ENCODE data around the gene CATSPERE. TPM values are rescaled to one million over a fixed set of nuclear protein-coding genes. Genes with fewer than 3 reads are reported as not detected.

CATSPERE gene
- total RNA-seq, 1 donor from 2014 or later = 0.86 TPM

GRCh38 chr1:244435562-244436205 is 25.4 kb upstream of the CATSPERE start:
- Histone ChIP-seq H3K4me2 (no peak overlapping the region), H3K4me3 (no peak overlapping the region)

GRCh38 chr1:244436336-244437085 is 24.6 kb upstream of the CATSPERE start:
- Histone ChIP-seq H3F3A (ENCODE audit: low read depth) (peaks cover 10% of the 10 kb centered on the region), H3K4me3 (no peak overlapping the region), H3K4me2 (no peak overlapping the region), H4K20me1 (ENCODE audit: low read depth) (peaks cover 6% of the 10 kb centered on the region), H3K9me3 (ENCODE audit: low read depth) (no peaks in the 10 kb centered on the region), H3K9ac (no peak overlapping the region), H3K79me2 (ENCODE audit: low read depth) (peaks cover 39% of the 10 kb centered on the region), H3K4me1 (peaks cover 11% of the 10 kb centered on the region), H3K27ac (no peak overlapping the region), H2AFZ (replicated peaks) (no peak overlapping the region), H3K36me3 (peaks cover 7% of the 10 kb centered on the region), H3K27me3 (no peaks in the 10 kb centered on the region)
- Mint-ChIP-seq H3K27me3 (ENCODE audit: insufficient read depth, low read depth) (no peaks in the 10 kb centered on the region), H3K4me3 (no peak overlapping the region), H3K9me3 (no peaks in the 10 kb centered on the region), H3K36me3 (peaks cover 14% of the 10 kb centered on the region), H3K27ac (no peak overlapping the region), H3K4me1 (no peaks in the 10 kb centered on the region)
- no peak for DNase-seq (ENCODE audit: low spot score)
- TF ChIP-seq CTCF (IDR thresholded peaks at IDR 0.05) (no peak), EZH2phosphoT487 (IDR thresholded peaks at IDR 0.05) (no peak), EZH2 (IDR thresholded peaks at IDR 0.05) (no peak)

More at GRCh38 chr1:244435562-244436205, 25.4 kb upstream of the CATSPERE start:
- Histone ChIP-seq H3K36me3 (peaks cover 7% of the 10 kb centered on the region), H4K20me1 (ENCODE audit: low read depth) (peaks cover 6% of the 10 kb centered on the region), H3K27me3 (no peaks in the 10 kb centered on the region), H3F3A (ENCODE audit: low read depth) (peaks cover 10% of the 10 kb centered on the region), H3K79me2 (ENCODE audit: low read depth) (peaks cover 31% of the 10 kb centered on the region), H3K4me1 (peaks cover 11% of the 10 kb centered on the region), H3K9ac (no peak overlapping the region), H2AFZ (replicated peaks) (no peak overlapping the region), H3K9me3 (ENCODE audit: low read depth) (no peaks in the 10 kb centered on the region), H3K27ac (no peak overlapping the region)
- TF ChIP-seq EZH2phosphoT487 (IDR thresholded peaks at IDR 0.05) (no peak), EZH2 (IDR thresholded peaks at IDR 0.05) (no peak), CTCF (IDR thresholded peaks at IDR 0.05) (no peak)
- H3K4me1 Mint-ChIP-seq = no peaks in the 10 kb centered on the region
- no peaks in the 10 kb centered on the region for H3K9me3 Mint-ChIP-seq
- no peak for DNase-seq (ENCODE audit: low spot score)
- H3K27me3 Mint-ChIP-seq (ENCODE audit: insufficient read depth, low read depth) = no peaks in the 10 kb centered on the region
- no peak overlapping the region for H3K27ac Mint-ChIP-seq
- H3K4me3 Mint-ChIP-seq = no peak overlapping the region
- H3K36me3 Mint-ChIP-seq = peaks cover 14% of the 10 kb centered on the region

GRCh38 chr1:244437086-244437468 is 24.0 kb upstream of the CATSPERE start:
- Mint-ChIP-seq H3K36me3 (peaks cover 14% of the 10 kb centered on the region), H3K9me3 (no peaks in the 10 kb centered on the region), H3K4me1 (no peaks in the 10 kb centered on the region), H3K27me3 (ENCODE audit: insufficient read depth, low read depth) (no peaks in the 10 kb centered on the region), H3K4me3 (no peak overlapping the region), H3K27ac (no peak overlapping the region)
- Histone ChIP-seq H4K20me1 (ENCODE audit: low read depth) (peaks cover 6% of the 10 kb centered on the region), H3K79me2 (ENCODE audit: low read depth) (peaks cover 45% of the 10 kb centered on the region), H3F3A (ENCODE audit: low read depth) (peaks cover 6% of the 10 kb centered on the region), H3K4me1 (peaks cover 11% of the 10 kb centered on the region), H3K36me3 (peaks cover 2% of the 10 kb centered on the region), H3K4me2 (no peak overlapping the region), H3K27me3 (no peaks in the 10 kb centered on the region), H3K9me3 (ENCODE audit: low read depth) (no peaks in the 10 kb centered on the region), H3K27ac (no peak overlapping the region), H3K4me3 (no peak overlapping the region), H3K9ac (no peak overlapping the region), H2AFZ (replicated peaks) (no peak overlapping the region)
- TF ChIP-seq EZH2phosphoT487 (IDR thresholded peaks at IDR 0.05) (no peak), CTCF (IDR thresholded peaks at IDR 0.05) (no peak), EZH2 (IDR thresholded peaks at IDR 0.05) (no peak)
- DNase-seq (ENCODE audit: low spot score) = no peak

All from neural progenitor cell (in vitro differentiated cells).